K562 (cell line): Measurements from ENCODE around the gene FXYD4. TPM values are rescaled to one million over a fixed set of nuclear protein-coding genes. Genes with fewer than 3 reads are reported as not detected.

Experiments used
- ELF4 ChIP-seq: fragments of 450-650 bp; formaldehyde crosslinking; IDR thresholded peaks from 2 replicates; pipeline ENCODE4 v1.4.0; 2022; ENCODE audit warnings: missing genetic modification characterization
- ETV5 ChIP-seq: sonication (generic); formaldehyde crosslinking; IDR thresholded peaks from 2 replicates; pipeline ENCODE4 v1.4.0; 2020; ENCODE audit warnings: low read depth, mild to moderate bottlenecking, missing genetic modification reagents
- ETV6 ChIP-seq, 3 experiments: fragments of 150-350 bp in 1 of 3; sonication (generic) in 1 of 3; formaldehyde crosslinking in 1 of 3; IDR thresholded peaks; 2 replicates each; pipeline versions ENCODE4 v1.6.1 to v1.8.0; 2014 to 2022; ENCODE audit warnings: borderline replicate concordance in 2 of 3, low read depth in 2 of 3, antibody characterized with exemption in 1 of 3, low read length in 1 of 3, mild to moderate bottlenecking in 1 of 3, missing genetic modification reagents in 1 of 3
- FOXK1 ChIP-seq: sonication (generic); formaldehyde crosslinking; IDR thresholded peaks from 2 replicates; pipeline ENCODE4 v1.8.0; 2022; ENCODE audit warnings: missing genetic modification reagents, mild to moderate bottlenecking, borderline replicate concordance
- FOXM1 ChIP-seq, 2 experiments: fragments of 450-650 bp in 1 of 2; sonication (generic) in 1 of 2; formaldehyde crosslinking in 1 of 2; IDR thresholded peaks; 2 replicates each; pipeline versions ENCODE4 v1.6.1 to v1.9.0; 2017 to 2022; ENCODE audit warnings: low read depth in 2 of 2, mild to moderate bottlenecking in 2 of 2, missing genetic modification reagents in 1 of 2, moderate library complexity in 1 of 2
- FUS ChIP-seq: fragments of 200-400 bp; formaldehyde crosslinking; optimal IDR thresholded peaks from 2 replicates; pipeline ENCODE3; 2017; ENCODE audit warnings: low read depth, low read length
- HCFC1 ChIP-seq: IDR thresholded peaks from 2 replicates; pipeline ENCODE4 v1.6.1; 2012; ENCODE audit warnings: low read depth, low read length, improper control_type of control experiment
- MED1 ChIP-seq: sonication (generic); formaldehyde crosslinking; IDR thresholded peaks from 2 replicates; pipeline ENCODE4 v1.8.1; 2023; ENCODE audit warnings: missing genetic modification reagents, borderline replicate concordance
- MYNN ChIP-seq, 2 experiments: sonication (generic); formaldehyde crosslinking in 1 of 2; IDR thresholded peaks; 2 replicates each; pipeline versions ENCODE4 v1.5.0 to v1.6.1; 2016 to 2020; ENCODE audit warnings: antibody characterized with exemption in 1 of 2, missing genetic modification reagents in 1 of 2
- NEUROD1 ChIP-seq: fragments of 150-350 bp; IDR thresholded peaks from 2 replicates; pipeline ENCODE4 v1.6.1; 2014; ENCODE audit warnings: borderline replicate concordance, low read length, low read depth; ENCODE audit not compliant: partially characterized antibody
- SRSF9 ChIP-seq: fragments of 200-400 bp; formaldehyde crosslinking; IDR thresholded peaks from 2 replicates; pipeline ENCODE4 v1.6.1; 2017; ENCODE audit warnings: low read depth, low read length, borderline replicate concordance
- TAL1 ChIP-seq: fragments of 450-650 bp; IDR thresholded peaks from 2 replicates; pipeline ENCODE4 v1.6.1; 2016; ENCODE audit warnings: mild to moderate bottlenecking
- ZNF609 ChIP-seq: sonication (generic); formaldehyde crosslinking; IDR thresholded peaks from 2 replicates; pipeline ENCODE4 v1.8.1; 2023; ENCODE audit warnings: missing genetic modification reagents, mild to moderate bottlenecking, borderline replicate concordance
- ZNF696 ChIP-seq: fragments of 250-450 bp; sonication (Bioruptor Pico); conservative IDR thresholded peaks from 2 replicates; pipeline ENCODE4 v1.4.0; 2020; ENCODE audit warnings: mild to moderate bottlenecking, moderate library complexity
- ZNF76 ChIP-seq: fragments of 250-450 bp; sonication (Bioruptor Pico); IDR thresholded peaks from 2 replicates; pipeline ENCODE4 v1.4.0; 2020; ENCODE audit warnings: mild to moderate bottlenecking, moderate library complexity, borderline replicate concordance
- polyA plus RNA-seq, 8 experiments: library from polyadenylated mRNA; depleted of rRNA in 4 of 8; stranded (reverse) in 5 of 8; unstranded in 3 of 8; fragments of >200 nt; fragmentation: Nextera tagmentation in 2 of 8; fragmentation: Illumina TruSeq in 1 of 8; extraction: Ambion mirVana in 2 of 8; extraction: Trizol in 1 of 8; gene quantifications; 2 replicates each; pipeline versions ENCODE4 v1.2.1 to v1.2.3, GENCODE V29; 2011 to 2014; ENCODE audit warnings: inconsistent platforms in 1 of 8, missing spikeins in 1 of 8
- total RNA-seq, 7 experiments: library from RNA; depleted of rRNA in 6 of 7; stranded (reverse); fragments of >200 nt in 6 of 7; fragmentation: Illumina TruSeq in 2 of 7; extraction: Trizol in 2 of 7; gene quantifications; 2 replicates each; pipeline versions ENCODE4 v1.2.1 to v1.2.3, GENCODE V29; 2011 to 2021; ENCODE audit warnings: low replicate concordance in 1 of 7
- TF ChIP-seq, protein P1 (sequence below): sonication (generic); formaldehyde crosslinking; IDR thresholded peaks from 2 replicates; pipeline ENCODE4 v1.8.0; 2022; ENCODE audit warnings: mild to moderate bottlenecking, low read depth, missing genetic modification reagents
- TF ChIP-seq, protein P2 (sequence below): fragments of 150-350 bp; conservative IDR thresholded peaks from 2 replicates; pipeline ENCODE4 v1.6.1; 2014; ENCODE audit warnings: low read length

Gene FXYD4
- total and polyA plus RNA-seq, 9 of the 15 experiments (the other 6 are each of a cell fraction or from before 2014, with no cell fraction given), result not detected

GRCh38 chr10:43408710-43409384, 37.4 kb downstream of the FXYD4 start, which contains the start of gene HNRNPF (continued):
- TF ChIP-seq ZNF696 (CRISPR knock-in tag) (no peak), FOXK1 (peak; percentile 84; the same call in 1 of the 2 replicates), TAL1 (no peak), MYNN (IDR thresholded peaks at IDR 0.05) (no peak), MYNN (CRISPR knock-in tag; IDR thresholded peaks at IDR 0.05) (no peak), SRSF9 (no peak), ZNF76 (CRISPR knock-in tag) (peak; percentile 78; the same call in 1 of the 2 replicates), ETV6 (IDR thresholded peaks at IDR 0.05; ENCODE audit: borderline replicate concordance in 1 of 2, low read depth in 2 of 2, low read length in 1 of 2) (peak in 1 of 2 experiments; percentile 75; a peak in 1 of 4 replicates), ETV6 (CRISPR knock-in tag; IDR thresholded peaks at IDR 0.05; ENCODE audit: borderline replicate concordance) (no peak), HCFC1 (peak; percentile 56), ZNF609 (CRISPR knock-in tag) (0 out of 2 replicates have a peak, but pooled peaks have one; percentile 19), ELF4 (CRISPR knock-in tag) (peak; percentile 93), ETV5 (CRISPR knock-in tag) (peak; percentile 92), FUS (no peak), FOXM1 (IDR thresholded peaks at IDR 0.05; ENCODE audit: low read depth) (no peak), FOXM1 (CRISPR knock-in tag; IDR thresholded peaks at IDR 0.05; ENCODE audit: low read depth) (peak; percentile 63; the same call in 1 of the 2 replicates), NEUROD1 (peak; percentile 69), MED1 (CRISPR knock-in tag) (0 out of 2 replicates have a peak, but pooled peaks have one; percentile 41)
- TF ChIP-seq, protein P1, sequence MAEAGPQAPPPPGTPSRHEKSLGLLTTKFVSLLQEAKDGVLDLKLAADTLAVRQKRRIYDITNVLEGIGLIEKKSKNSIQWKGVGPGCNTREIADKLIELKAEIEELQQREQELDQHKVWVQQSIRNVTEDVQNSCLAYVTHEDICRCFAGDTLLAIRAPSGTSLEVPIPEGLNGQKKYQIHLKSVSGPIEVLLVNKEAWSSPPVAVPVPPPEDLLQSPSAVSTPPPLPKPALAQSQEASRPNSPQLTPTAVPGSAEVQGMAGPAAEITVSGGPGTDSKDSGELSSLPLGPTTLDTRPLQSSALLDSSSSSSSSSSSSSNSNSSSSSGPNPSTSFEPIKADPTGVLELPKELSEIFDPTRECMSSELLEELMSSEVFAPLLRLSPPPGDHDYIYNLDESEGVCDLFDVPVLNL (CRISPR knock-in tag), result 0 out of 2 replicates have a peak, but pooled peaks have one; percentile 60
- TF ChIP-seq, protein P2, sequence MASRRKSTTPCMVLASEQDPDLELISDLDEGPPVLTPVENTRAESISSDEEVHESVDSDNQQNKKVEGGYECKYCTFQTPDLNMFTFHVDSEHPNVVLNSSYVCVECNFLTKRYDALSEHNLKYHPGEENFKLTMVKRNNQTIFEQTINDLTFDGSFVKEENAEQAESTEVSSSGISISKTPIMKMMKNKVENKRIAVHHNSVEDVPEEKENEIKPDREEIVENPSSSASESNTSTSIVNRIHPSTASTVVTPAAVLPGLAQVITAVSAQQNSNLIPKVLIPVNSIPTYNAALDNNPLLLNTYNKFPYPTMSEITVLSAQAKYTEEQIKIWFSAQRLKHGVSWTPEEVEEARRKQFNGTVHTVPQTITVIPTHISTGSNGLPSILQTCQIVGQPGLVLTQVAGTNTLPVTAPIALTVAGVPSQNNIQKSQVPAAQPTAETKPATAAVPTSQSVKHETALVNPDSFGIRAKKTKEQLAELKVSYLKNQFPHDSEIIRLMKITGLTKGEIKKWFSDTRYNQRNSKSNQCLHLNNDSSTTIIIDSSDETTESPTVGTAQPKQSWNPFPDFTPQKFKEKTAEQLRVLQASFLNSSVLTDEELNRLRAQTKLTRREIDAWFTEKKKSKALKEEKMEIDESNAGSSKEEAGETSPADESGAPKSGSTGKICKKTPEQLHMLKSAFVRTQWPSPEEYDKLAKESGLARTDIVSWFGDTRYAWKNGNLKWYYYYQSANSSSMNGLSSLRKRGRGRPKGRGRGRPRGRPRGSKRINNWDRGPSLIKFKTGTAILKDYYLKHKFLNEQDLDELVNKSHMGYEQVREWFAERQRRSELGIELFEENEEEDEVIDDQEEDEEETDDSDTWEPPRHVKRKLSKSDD, result no peak
